SK-N-SH (cell line): ENCODE results near the gene DACT2. TPM values are rescaled to one million over a fixed set of nuclear protein-coding genes. Genes with fewer than 3 reads are reported as not detected.

Experiments
- CTCF ChIA-PET: fragments of 300-600, 350-600 bp; formaldehyde crosslinking; extraction: SDS; loops from one replicate; lab custom pipeline; 2021; lab: Yijun Ruan, JAX
- POLR2A ChIA-PET: fragments of 350-600 bp; sonication (Branson Sonifier 250); formaldehyde crosslinking; extraction: SDS; loops from one replicate; lab custom pipeline; 2020; ENCODE audit warnings: antibody characterized with exemption, inconsistent platforms; lab: Yijun Ruan, JAX
- DNase-seq: peaks from one replicate; pipeline ENCODE4 v3.0.0; 2012
- H2AFZ ChIP-seq: fragments of 200-600 bp; sonication (generic); 2 replicates; pipeline ENCODE4 v1.8.1; 2016; ENCODE audit warnings: antibody characterized with exemption, mild to moderate bottlenecking, low read depth
- H3F3A ChIP-seq: fragments of 200-600 bp; sonication (generic); replicated peaks from 2 replicates; pipeline ENCODE3; 2016; ENCODE audit warnings: antibody characterized with exemption, mild to moderate bottlenecking; ENCODE audit not compliant: insufficient read depth
- H3K27ac ChIP-seq, 2 experiments: fragments of 200-500 bp in 1 of 2; fragments of 200-600 bp in 1 of 2; sonication (Bioruptor generic) in 1 of 2; sonication (generic), shearing (Covaris generic) in 1 of 2; 2 replicates each; pipeline versions ENCODE4 v1.5.1 to v1.6.1; 2014 to 2016; ENCODE audit warnings: low read depth in 2 of 2, inconsistent platforms in 1 of 2, low read length in 1 of 2, mild to moderate bottlenecking in 1 of 2, mixed read lengths in 1 of 2
- H3K27me3 ChIP-seq: fragments of 200-600 bp; sonication (generic), shearing (Covaris generic); 2 replicates; pipeline ENCODE4 v1.6.1; 2016; ENCODE audit warnings: mixed run types; ENCODE audit not compliant: insufficient read depth
- H3K36me3 ChIP-seq, 2 experiments: fragments of 200-500 bp in 1 of 2; fragments of 200-600 bp in 1 of 2; sonication (Bioruptor generic) in 1 of 2; sonication (generic) in 1 of 2; replicated peaks in 1 of 2; 2 replicates each; pipeline versions ENCODE3 to v1.5.1; 2014 to 2016; ENCODE audit warnings: low read length in 1 of 2, mild to moderate bottlenecking in 1 of 2; ENCODE audit not compliant: insufficient read depth in 2 of 2, control insufficient read depth in 1 of 2
- H3K4me1 ChIP-seq, 2 experiments: fragments of 200-500 bp in 1 of 2; fragments of 200-600 bp in 1 of 2; sonication (Bioruptor generic) in 1 of 2; sonication (generic), shearing (Covaris generic) in 1 of 2; 2 replicates each; pipeline versions ENCODE4 v1.5.1 to v1.6.1; 2014 to 2016; ENCODE audit warnings: low read depth in 1 of 2, low read length in 1 of 2, mixed run types in 1 of 2; ENCODE audit not compliant: insufficient read depth in 2 of 2, control insufficient read depth in 1 of 2
- H3K4me2 ChIP-seq: fragments of 200-600 bp; sonication (generic), shearing (Covaris generic); 2 replicates; pipeline ENCODE4 v1.6.1; 2017; ENCODE audit warnings: mixed run types
- H3K4me3 ChIP-seq, 2 experiments: fragments of 200-500 bp in 1 of 2; fragments of 200-600 bp in 1 of 2; sonication (Bioruptor generic) in 1 of 2; sonication (generic), shearing (Covaris generic) in 1 of 2; 2 replicates each; pipeline versions ENCODE4 v1.5.1 to v1.8.1; 2014 to 2016; ENCODE audit warnings: low read depth in 2 of 2, inconsistent platforms in 1 of 2, low read length in 1 of 2, mild to moderate bottlenecking in 1 of 2, mixed read lengths in 1 of 2, moderate library complexity in 1 of 2
- H3K79me2 ChIP-seq: fragments of 200-600 bp; sonication (generic); 2 replicates; pipeline ENCODE4 v1.8.1; 2017; ENCODE audit warnings: mild to moderate bottlenecking; ENCODE audit not compliant: insufficient read depth
- H3K9ac ChIP-seq: fragments of 200-600 bp; sonication (generic); 2 replicates; pipeline ENCODE4 v1.6.1; 2017; ENCODE audit warnings: mixed run types
- H3K9me2 ChIP-seq: fragments of 200-600 bp; sonication (generic); 2 replicates; pipeline ENCODE4 v1.6.1; 2017; ENCODE audit warnings: mixed run types
- H3K9me3 ChIP-seq: fragments of 200-600 bp; sonication (generic); 2 replicates; pipeline ENCODE4 v1.6.1; 2017; ENCODE audit warnings: mixed run types, mild to moderate bottlenecking, moderate library complexity
- H4K20me1 ChIP-seq: fragments of 200-600 bp; sonication (generic); 2 replicates; pipeline ENCODE4 v1.6.1; 2017; ENCODE audit warnings: mild to moderate bottlenecking, mixed run types; ENCODE audit not compliant: insufficient read depth
- EP300 ChIP-seq, 2 experiments: IDR thresholded peaks; 2 replicates each; pipeline versions ENCODE4 v1.4.0 to v1.6.1; 2012; ENCODE audit warnings: borderline replicate concordance in 1 of 2, low read depth in 1 of 2, low read length in 1 of 2
- EZH2phosphoT487 ChIP-seq: fragments of 200-600 bp; sonication (generic); IDR thresholded peaks from 2 replicates; pipeline ENCODE4 v1.6.1; 2017; ENCODE audit warnings: low read depth, mixed run types, mild to moderate bottlenecking, antibody characterized with exemption, moderate library complexity, borderline replicate concordance
- FOSL2 ChIP-seq: IDR thresholded peaks from 2 replicates; pipeline ENCODE4 v1.4.0; 2012; ENCODE audit warnings: low read depth, mild to moderate bottlenecking, moderate library complexity, borderline replicate concordance
- MEF2A ChIP-seq: IDR thresholded peaks from 2 replicates; pipeline ENCODE4 v1.4.0; 2012; ENCODE audit warnings: low read depth, borderline replicate concordance
- MXI1 ChIP-seq: IDR thresholded peaks from 2 replicates; pipeline ENCODE4 v1.6.1; 2012; ENCODE audit warnings: mild to moderate bottlenecking, low read depth, low read length, improper control_type of control experiment
- NFIC ChIP-seq: IDR thresholded peaks from 2 replicates; pipeline ENCODE4 v1.4.0; 2012; ENCODE audit warnings: borderline replicate concordance
- RAD21 ChIP-seq: IDR thresholded peaks from 2 replicates; pipeline ENCODE4 v1.6.1; 2012; ENCODE audit warnings: mild to moderate bottlenecking, low read length
- RCOR1 ChIP-seq: fragments of 150-350 bp; IDR thresholded peaks from 2 replicates; pipeline ENCODE4 v1.6.1; 2017; ENCODE audit warnings: antibody characterized with exemption, low read length
- RFX5 ChIP-seq: IDR thresholded peaks from 2 replicates; pipeline ENCODE4 v1.6.1; 2012; ENCODE audit warnings: mild to moderate bottlenecking, improper control_type of control experiment, low read length
- RXRA ChIP-seq: IDR thresholded peaks from 2 replicates; pipeline ENCODE4 v1.4.0; 2012; ENCODE audit warnings: low read depth, mild to moderate bottlenecking, borderline replicate concordance
- SIN3A ChIP-seq: IDR thresholded peaks from 2 replicates; pipeline ENCODE4 v1.6.1; 2012; ENCODE audit warnings: low read depth, mild to moderate bottlenecking, low read length, moderate library complexity, borderline replicate concordance
- SMC3 ChIP-seq: IDR thresholded peaks from 2 replicates; pipeline ENCODE4 v1.6.1; 2012; ENCODE audit warnings: low read depth, low read length, improper control_type of control experiment
- TAF1 ChIP-seq: IDR thresholded peaks from 2 replicates; pipeline ENCODE4 v1.6.1; 2012; ENCODE audit warnings: low read depth, mild to moderate bottlenecking, low read length, moderate library complexity, borderline replicate concordance
- USF1 ChIP-seq: IDR thresholded peaks from 2 replicates; pipeline ENCODE4 v1.4.0; 2012; ENCODE audit warnings: low read depth, borderline replicate concordance
- USF2 ChIP-seq: fragments of 150-350 bp; IDR thresholded peaks from 2 replicates; pipeline ENCODE4 v1.6.1; 2017; ENCODE audit warnings: antibody characterized with exemption, low read length, low read depth, borderline replicate concordance
- YY1 ChIP-seq: IDR thresholded peaks from 2 replicates; pipeline ENCODE4 v1.4.0; 2012; ENCODE audit warnings: low read depth, mild to moderate bottlenecking
- WGBS: methylation state at CpG from one replicate; pipeline ENCODE4 v1.1.6; 2017; ENCODE audit warnings: low lambda C conversion rate; 5-methylcytosine and 5-hydroxymethylcytosine counted together
- polyA plus RNA-seq, 3 experiments: library from polyadenylated mRNA; depleted of rRNA; stranded (reverse); fragments of >200 nt; gene quantifications; 2 replicates each; pipeline ENCODE4 v1.2.3, GENCODE V29; 2012
- TF ChIP-seq, protein P1 (sequence below): IDR thresholded peaks from 2 replicates; pipeline ENCODE4 v1.4.0; 2012; ENCODE audit warnings: low read depth
- TF ChIP-seq, protein P2 (sequence below): IDR thresholded peaks from 2 replicates; pipeline ENCODE4; 2012
- TF ChIP-seq, protein P3 (sequence below): fragments of 150-350 bp; IDR thresholded peaks from 2 replicates; pipeline ENCODE4 v1.6.1; 2016; ENCODE audit warnings: mild to moderate bottlenecking, low read depth, low read length

The DACT2 gene
- polyA plus RNA-seq, 1 of the 3 experiments (the other 2 are of a cell fraction), result not detected

DNA sequence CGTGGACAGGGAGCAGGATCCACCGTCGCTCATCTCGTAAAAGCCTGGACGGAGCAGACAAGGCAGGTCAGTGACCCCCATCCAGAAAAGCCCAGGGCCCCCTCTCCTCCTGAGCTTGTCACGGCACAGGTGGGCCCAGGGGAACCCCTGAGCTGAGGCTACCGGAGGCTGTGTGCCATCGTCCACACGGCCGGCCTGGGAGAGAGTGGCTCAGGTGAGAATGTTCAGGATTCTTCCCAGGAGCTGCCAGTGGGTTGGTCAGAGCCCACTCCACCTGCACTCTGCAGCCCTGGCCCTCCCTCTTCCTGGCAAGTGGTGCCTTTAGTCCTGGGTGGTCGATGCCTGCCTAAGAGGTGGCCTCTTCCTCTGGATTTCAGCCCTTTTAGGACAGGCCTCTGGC, 9.2 kb downstream of the DACT2 start:
- WGBS, result 63% methylated on average over 6 of the region's 11 CpGs
- Histone ChIP-seq H3K4me2 (no peak overlapping the region), H3K9me3 (no peaks in the 10 kb centered on the region), H3K27ac (no peak overlapping the region), H3K36me3 (no peaks in the 10 kb centered on the region), H3K4me3 (no peak overlapping the region)
- DNase-seq, result no peak
- TF ChIP-seq NFIC (no peak), USF2 (no peak), RFX5 (no peak), MEF2A (no peak), TAF1 (no peak), RXRA (no peak), EZH2phosphoT487 (no peak), YY1 (no peak), SIN3A (no peak), MXI1 (no peak), FOSL2 (no peak), RAD21 (no peak), RCOR1 (no peak), SMC3 (no peak), EP300 (IDR thresholded peaks at IDR 0.05; ENCODE audit: borderline replicate concordance in 1 of 2, low read depth in 1 of 2, low read length in 1 of 2) (no peak), USF1 (no peak)
- TF ChIP-seq, protein P1, sequence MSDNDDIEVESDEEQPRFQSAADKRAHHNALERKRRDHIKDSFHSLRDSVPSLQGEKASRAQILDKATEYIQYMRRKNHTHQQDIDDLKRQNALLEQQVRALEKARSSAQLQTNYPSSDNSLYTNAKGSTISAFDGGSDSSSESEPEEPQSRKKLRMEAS, result no peak
- TF ChIP-seq, protein P2, sequence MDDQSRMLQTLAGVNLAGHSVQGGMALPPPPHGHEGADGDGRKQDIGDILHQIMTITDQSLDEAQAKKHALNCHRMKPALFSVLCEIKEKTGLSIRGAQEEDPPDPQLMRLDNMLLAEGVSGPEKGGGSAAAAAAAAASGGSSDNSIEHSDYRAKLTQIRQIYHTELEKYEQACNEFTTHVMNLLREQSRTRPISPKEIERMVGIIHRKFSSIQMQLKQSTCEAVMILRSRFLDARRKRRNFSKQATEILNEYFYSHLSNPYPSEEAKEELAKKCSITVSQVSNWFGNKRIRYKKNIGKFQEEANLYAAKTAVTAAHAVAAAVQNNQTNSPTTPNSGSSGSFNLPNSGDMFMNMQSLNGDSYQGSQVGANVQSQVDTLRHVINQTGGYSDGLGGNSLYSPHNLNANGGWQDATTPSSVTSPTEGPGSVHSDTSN, result no peak
- TF ChIP-seq, protein P3, sequence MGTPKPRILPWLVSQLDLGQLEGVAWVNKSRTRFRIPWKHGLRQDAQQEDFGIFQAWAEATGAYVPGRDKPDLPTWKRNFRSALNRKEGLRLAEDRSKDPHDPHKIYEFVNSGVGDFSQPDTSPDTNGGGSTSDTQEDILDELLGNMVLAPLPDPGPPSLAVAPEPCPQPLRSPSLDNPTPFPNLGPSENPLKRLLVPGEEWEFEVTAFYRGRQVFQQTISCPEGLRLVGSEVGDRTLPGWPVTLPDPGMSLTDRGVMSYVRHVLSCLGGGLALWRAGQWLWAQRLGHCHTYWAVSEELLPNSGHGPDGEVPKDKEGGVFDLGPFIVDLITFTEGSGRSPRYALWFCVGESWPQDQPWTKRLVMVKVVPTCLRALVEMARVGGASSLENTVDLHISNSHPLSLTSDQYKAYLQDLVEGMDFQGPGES, result no peak
- TF ChIP-seq, all 33 proteins: peak for 0
- no peaks in the 10 kb centered on the region for H3K27me3 ChIP-seq
- ChIA-PET POLR2A (no interaction called here), CTCF (no interaction called here)
- no peaks in the 10 kb centered on the region for H4K20me1 ChIP-seq
- no peaks in the 10 kb centered on the region for H3F3A ChIP-seq
- no peaks in the 10 kb centered on the region for H3K9me2 ChIP-seq
- H3K9ac ChIP-seq, result no peak overlapping the region
- no peak overlapping the region for H2AFZ ChIP-seq
- H3K79me2 ChIP-seq, result no peaks in the 10 kb centered on the region
- H3K4me1 ChIP-seq, result peaks cover 0 to 9% of the 10 kb centered on the region in 2 experiments; a peak in 1 of 4 replicates
